ENCODE measurements around the gene SYMPK.

DNA sequence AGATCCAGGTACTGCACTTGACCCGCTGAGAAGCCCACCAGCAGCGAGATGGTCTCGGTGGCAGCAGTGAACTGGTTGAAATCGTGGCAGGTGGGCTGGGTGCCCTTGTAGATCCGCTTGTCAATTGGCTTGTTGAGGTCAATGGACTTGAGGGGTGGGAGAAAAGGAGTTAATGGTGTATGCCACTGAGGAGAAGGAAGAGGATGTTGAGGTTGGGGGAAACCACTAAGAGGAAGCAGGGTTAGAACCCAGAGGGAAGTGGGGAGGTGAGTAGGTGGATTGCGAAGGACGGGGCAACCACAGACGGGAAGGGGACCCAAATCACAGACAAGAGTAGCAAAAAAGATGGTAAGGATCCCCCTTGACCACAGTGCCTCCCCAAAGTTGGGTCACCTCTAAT is 72.0 kb downstream of the SYMPK start:
- TF ChIP-seq, protein P1, sequence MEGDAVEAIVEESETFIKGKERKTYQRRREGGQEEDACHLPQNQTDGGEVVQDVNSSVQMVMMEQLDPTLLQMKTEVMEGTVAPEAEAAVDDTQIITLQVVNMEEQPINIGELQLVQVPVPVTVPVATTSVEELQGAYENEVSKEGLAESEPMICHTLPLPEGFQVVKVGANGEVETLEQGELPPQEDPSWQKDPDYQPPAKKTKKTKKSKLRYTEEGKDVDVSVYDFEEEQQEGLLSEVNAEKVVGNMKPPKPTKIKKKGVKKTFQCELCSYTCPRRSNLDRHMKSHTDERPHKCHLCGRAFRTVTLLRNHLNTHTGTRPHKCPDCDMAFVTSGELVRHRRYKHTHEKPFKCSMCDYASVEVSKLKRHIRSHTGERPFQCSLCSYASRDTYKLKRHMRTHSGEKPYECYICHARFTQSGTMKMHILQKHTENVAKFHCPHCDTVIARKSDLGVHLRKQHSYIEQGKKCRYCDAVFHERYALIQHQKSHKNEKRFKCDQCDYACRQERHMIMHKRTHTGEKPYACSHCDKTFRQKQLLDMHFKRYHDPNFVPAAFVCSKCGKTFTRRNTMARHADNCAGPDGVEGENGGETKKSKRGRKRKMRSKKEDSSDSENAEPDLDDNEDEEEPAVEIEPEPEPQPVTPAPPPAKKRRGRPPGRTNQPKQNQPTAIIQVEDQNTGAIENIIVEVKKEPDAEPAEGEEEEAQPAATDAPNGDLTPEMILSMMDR (IDR thresholded peaks at IDR 0.05) = no peak
- no peak for TF ChIP-seq POLR2A (IDR thresholded peaks at IDR 0.05)

Measured in Peyer's patch (tissue), 4 donors.